NCI-H345 treated with DMSO at 0.1 percent for 48 hours (cell line): Measurements from ENCODE around the gene THAP11.
"Not testable (repeated sequence)": the region's sequence is repeated elsewhere in the genome, so short reads cannot be mapped to it uniquely, and the experiment has no call there.

Source experiments
- DNase-seq: peaks from one replicate; lab custom pipeline; 2025; ENCODE audit not compliant: unreplicated experiment; lab: John Stamatoyannopoulos, UW

Gene THAP11

GRCh38 chr16:67862623-67863583, 20.8 kb downstream of the THAP11 start:
- no peak for DNase-seq

- DNase-seq: not testable (repeated sequence)
Observed at GRCh38 chr16:67864044-67864443, 21.9 kb downstream of the THAP11 start.

GRCh38 chr16:67864594-67864993, 22.5 kb downstream of the THAP11 start:
- DNase-seq: no peak

GRCh38 chr16:67865318-67865717, 23.2 kb downstream of the THAP11 start:
- DNase-seq: no peak

GRCh38 chr16:67868290-67868689, 26.2 kb downstream of the THAP11 start:
- DNase-seq: no peak

GRCh38 chr16:67869653-67870052, 27.5 kb downstream of the THAP11 start:
- DNase-seq: no peak

GRCh38 chr16:67871256-67871655, 29.1 kb downstream of the THAP11 start:
- DNase-seq: no peak

- DNase-seq: no peak
Observed at GRCh38 chr16:67872131-67872630, 30.1 kb downstream of the THAP11 start.

DNA sequence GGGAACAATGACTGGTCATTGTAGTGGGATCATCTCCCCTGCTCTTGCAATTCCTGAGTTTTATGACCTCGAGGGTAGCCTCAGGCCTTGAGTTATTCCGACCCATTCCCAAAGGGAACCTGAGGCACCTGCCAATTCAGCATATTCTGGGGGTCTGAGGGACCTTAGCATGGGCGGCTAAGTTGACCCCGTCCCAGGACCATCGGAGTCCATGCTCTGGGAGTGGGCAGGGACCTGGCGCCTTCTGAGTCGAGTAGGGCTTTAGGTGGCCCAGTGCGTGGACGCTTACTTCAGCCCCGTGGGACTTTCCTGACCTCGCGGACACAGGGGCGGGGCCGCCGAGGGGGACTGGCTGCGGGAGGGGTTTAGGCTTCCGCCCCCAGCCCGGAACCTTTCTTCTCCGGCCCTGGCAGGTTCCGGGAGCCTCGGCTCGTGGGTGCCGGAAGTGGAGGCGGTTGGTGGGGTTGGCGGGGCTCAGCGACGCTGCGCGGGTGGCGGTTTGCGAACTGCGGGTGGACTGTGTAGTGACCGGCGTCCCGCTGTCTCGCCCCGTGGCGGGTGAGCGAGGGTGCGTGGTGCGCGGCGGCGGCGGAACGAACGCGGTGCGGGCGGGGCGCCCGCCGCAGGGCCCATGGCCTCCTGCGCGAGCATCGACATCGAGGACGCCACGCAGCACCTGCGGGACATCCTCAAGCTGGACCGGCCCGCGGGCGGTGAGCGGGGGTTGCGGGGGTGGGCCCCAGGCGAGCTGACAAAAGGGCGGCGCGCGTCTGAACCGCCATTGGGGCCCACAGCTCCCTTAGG, 30.7 kb downstream of the THAP11 start, which contains the start of gene EDC4:
Gene EDC4 (plus strand): TSS at position 422 of the 804 bp plus-strand sequence. CDS start 210 bp downstream, at position 632.
- peak; percentile 19 for DNase-seq

DNA sequence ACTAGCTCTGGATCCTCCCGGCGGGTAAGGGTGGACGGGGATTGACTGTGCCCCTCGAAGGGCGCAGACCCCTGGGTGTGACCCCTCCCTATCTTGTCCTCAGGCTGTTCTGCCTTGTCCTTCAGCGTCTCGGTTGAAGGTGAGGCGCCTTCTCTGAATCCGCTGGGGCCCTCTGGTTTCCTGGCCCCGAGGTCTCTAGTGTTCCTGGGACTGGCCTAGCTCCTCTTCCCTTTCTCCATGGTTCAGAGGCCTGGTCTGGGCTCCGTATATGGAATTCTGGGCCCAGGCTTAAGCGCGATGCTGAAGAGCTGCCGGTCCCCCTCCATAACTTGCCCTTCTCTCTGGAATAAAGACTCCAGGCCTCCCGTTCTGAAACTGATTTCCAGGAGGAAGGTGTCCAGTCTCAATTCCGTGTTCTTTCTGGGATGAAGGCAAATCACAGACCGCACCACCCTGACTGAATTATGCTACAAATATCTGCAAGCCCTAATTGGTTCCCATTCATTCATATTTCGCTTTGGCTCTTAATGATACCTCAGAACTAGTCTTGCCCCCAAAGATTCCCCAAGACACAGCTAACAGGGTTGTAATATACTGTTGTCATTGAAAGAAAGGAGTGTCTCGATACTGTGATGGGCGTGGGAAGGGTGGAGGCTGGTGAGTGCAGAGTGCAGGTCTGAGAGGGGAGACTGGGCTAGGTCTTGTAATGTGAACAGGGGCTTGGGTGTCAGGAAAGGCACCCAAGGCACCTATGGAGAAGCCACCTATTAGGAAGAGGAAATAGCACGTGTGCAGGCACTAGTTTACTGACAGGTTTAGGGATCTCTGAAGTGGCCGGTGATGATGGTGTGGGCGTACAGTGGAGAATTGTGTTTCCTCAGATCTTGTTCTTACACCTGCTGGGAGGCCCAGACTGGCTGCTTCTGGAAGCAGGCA, 31.6 kb downstream of the THAP11 start:
- no peak for DNase-seq

DNA sequence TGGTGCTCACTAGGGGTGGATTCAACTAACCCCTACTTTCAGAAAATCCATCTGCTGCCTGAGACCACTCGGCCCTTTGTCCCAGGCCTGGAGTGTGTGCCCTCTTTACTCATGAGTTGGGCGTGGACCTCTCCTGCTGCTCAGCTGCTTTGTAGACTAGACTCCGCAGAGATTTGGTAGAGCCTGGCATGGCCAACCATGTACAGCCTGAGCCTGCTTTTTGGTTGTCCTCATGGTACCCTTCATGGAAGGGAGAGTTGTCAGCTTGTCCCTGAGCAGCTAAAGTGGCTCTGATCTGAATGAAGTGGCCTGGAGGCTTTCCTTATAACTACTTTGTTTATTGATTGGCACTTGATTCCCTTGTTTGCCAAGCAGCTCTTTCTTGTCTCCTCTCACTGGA, 32.3 kb downstream of the THAP11 start:
- DNase-seq: no peak

GRCh38 chr16:67877064-67877463, 34.9 kb downstream of the THAP11 start:
- DNase-seq: no peak

DNA sequence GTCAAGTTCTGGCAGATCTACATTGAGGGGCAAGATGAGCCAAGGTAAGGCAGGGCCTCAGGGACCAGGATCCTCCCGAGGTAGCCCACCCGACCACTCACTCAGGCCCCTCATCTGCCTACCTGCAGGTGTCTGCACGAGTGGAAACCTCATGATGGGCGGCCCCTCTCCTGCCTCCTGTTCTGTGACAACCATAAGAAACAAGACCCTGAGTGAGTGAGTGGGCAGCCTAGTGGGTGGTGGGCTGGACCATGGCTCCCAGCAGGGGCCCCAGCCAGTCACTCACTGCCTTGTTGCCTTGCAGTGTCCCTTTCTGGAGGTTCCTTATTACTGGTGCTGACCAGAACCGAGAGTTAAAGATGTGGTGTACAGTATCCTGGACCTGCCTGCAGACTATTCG, 36.1 kb downstream of the THAP11 start:
- DNase-seq: no peak

DNA sequence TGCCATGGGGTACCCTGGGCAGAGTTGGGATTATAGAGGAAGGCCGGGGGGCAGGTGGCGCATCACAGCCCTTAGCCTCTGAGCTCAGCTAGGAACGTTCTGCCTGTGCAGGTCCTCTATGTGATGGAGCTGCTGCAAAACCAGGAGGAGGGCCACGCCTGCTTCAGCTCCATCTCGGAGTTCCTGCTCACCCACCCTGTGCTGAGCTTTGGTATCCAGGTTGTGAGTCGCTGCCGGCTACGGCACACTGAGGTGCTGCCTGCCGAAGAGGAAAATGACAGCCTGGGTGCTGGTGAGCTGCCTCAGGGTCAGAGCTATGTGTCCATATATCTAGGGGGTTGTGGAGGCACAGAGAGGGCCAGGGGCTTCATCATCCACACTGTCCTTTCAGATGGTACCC, 36.7 kb downstream of the THAP11 start:
- no peak for DNase-seq

DNA sequence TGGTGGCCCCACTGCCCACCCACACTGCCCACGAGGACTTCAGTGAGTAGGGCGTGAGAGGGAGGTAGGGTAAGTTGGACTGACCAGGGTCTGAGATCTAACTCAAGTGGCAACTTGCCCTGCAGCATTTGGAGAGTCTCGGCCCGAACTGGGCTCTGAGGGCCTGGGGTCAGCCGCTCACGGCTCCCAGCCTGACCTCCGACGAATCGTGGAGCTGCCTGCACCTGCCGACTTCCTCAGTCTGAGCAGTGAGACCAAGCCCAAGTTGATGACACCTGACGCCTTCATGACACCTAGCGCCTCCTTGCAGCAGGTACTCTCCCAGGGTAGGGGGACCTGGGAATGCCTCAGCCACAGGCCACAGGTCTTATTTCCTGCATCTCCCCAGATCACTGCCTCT, 37.3 kb downstream of the THAP11 start:
- DNase-seq: no peak

GRCh38 chr16:67879936-67880335, 37.8 kb downstream of the THAP11 start:
- DNase-seq: no peak

DNA sequence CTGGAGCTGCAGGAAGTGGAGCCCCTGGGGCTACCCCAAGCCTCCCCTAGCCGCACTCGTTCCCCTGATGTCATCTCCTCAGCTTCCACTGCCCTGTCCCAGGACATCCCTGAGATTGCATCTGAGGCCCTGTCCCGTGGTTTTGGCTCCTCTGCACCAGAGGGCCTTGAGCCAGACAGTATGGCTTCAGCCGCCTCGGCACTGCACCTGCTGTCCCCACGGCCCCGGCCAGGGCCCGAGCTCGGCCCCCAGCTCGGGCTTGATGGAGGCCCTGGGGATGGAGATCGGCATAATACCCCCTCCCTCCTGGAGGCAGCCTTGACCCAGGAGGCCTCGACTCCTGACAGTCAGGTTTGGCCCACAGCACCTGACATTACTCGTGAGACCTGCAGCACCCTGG, 38.5 kb downstream of the THAP11 start:
- DNase-seq: no peak

GRCh38 chr16:67881621-67882161, 39.6 kb downstream of the THAP11 start:
- DNase-seq: no peak

GRCh38 chr16:67882374-67883145, 40.4 kb downstream of the THAP11 start:
- DNase-seq: no peak
